WTC11 (cell line): ENCODE measurements around the gene CIP2A. TPM values are rescaled to one million over a fixed set of nuclear protein-coding genes. Genes with fewer than 3 reads are reported as not detected.

ENCODE experiments used
- ATAC-seq: fragments of 200-7000 bp; cut with Tn5 transposase; 2 replicates; pipeline ENCODE4 v1.10.0; 2021; ENCODE audit warnings: mild to moderate bottlenecking, moderate library complexity
- CTCF ChIA-PET: fragments of 300-600 bp; sonication (Branson Sonifier 250); formaldehyde crosslinking; loops from one replicate; lab custom pipeline; 2021; ENCODE audit warnings: antibody characterized with exemption; lab: Charles Lee
- POLR2A ChIA-PET: fragments of 350-600 bp; sonication (Branson Sonifier 250); formaldehyde crosslinking; loops from one replicate; lab custom pipeline; 2021; ENCODE audit warnings: antibody characterized with exemption; lab: Charles Lee
- DNase-seq: peaks from one replicate; pipeline ENCODE4 v3.0.0; 2021; ENCODE audit warnings: low spot score
- H3K27ac Mint-ChIP-seq: 2 replicates; pipeline ENCODE4 v1.8.0; 2021; ENCODE audit warnings: mixed read lengths
- H3K27me3 Mint-ChIP-seq: 2 replicates; pipeline ENCODE4 v1.8.0; 2021; ENCODE audit warnings: low read depth, mild to moderate bottlenecking, moderate library complexity, mixed read lengths
- H3K36me3 Mint-ChIP-seq: 2 replicates; pipeline ENCODE4 v1.8.0; 2021; ENCODE audit warnings: mixed read lengths
- H3K4me1 Mint-ChIP-seq: 2 replicates; pipeline ENCODE4 v1.8.0; 2022; ENCODE audit warnings: mixed read lengths
- H3K4me3 Mint-ChIP-seq: 2 replicates; pipeline ENCODE4 v1.8.0; 2021; ENCODE audit warnings: mild to moderate bottlenecking, moderate library complexity, mixed read lengths
- H3K9me3 Mint-ChIP-seq: 2 replicates; pipeline ENCODE4 v1.8.0; 2021; ENCODE audit warnings: mixed read lengths
- EMX1 ChIP-seq: fragments of 250-450 bp; sonication (Bioruptor Pico); IDR thresholded peaks from 2 replicates; pipeline ENCODE4 v1.8.0; 2021; ENCODE audit warnings: mild to moderate bottlenecking
- MAX ChIP-seq: sonication (generic); formaldehyde crosslinking; IDR thresholded peaks from 2 replicates; pipeline ENCODE4 v1.8.0; 2022; ENCODE audit warnings: mild to moderate bottlenecking, missing genetic modification reagents
- NFE2L1 ChIP-seq: sonication (generic); formaldehyde crosslinking; IDR thresholded peaks from 2 replicates; pipeline ENCODE4 v1.8.1; 2023; ENCODE audit warnings: missing genetic modification reagents
- NR1H2 ChIP-seq: sonication (generic); formaldehyde crosslinking; IDR thresholded peaks from 2 replicates; pipeline ENCODE4 v1.9.0; 2021; ENCODE audit warnings: mild to moderate bottlenecking, moderate library complexity, missing genetic modification reagents
- NR3C1 ChIP-seq: sonication (generic); formaldehyde crosslinking; conservative IDR thresholded peaks from 2 replicates; pipeline ENCODE4 v1.8.1; 2023; ENCODE audit warnings: low read depth, mild to moderate bottlenecking, missing genetic modification reagents
- OVOL2 ChIP-seq: fragments of 250-450 bp; sonication (Bioruptor Pico); IDR thresholded peaks from 2 replicates; pipeline ENCODE4 v1.9.0; 2021; ENCODE audit warnings: mild to moderate bottlenecking, borderline replicate concordance
- PRDM15 ChIP-seq: sonication (generic); formaldehyde crosslinking; IDR thresholded peaks from 2 replicates; pipeline ENCODE4 v1.8.0; 2022; ENCODE audit warnings: missing genetic modification reagents
- TP53 ChIP-seq: sonication (generic); formaldehyde crosslinking; IDR thresholded peaks from 2 replicates; pipeline ENCODE4 v1.8.1; 2023; ENCODE audit warnings: mild to moderate bottlenecking, missing genetic modification reagents
- ZBTB21 ChIP-seq: sonication (generic); formaldehyde crosslinking; IDR thresholded peaks from 2 replicates; pipeline ENCODE4 v1.8.1; 2023; ENCODE audit warnings: mild to moderate bottlenecking, missing genetic modification reagents, borderline replicate concordance
- ZMAT4 ChIP-seq: fragments of 250-450 bp; sonication (Bioruptor Pico); IDR thresholded peaks from 2 replicates; pipeline ENCODE4 v1.9.0; 2021; ENCODE audit warnings: mild to moderate bottlenecking
- ZNF121 ChIP-seq: sonication (generic); formaldehyde crosslinking; IDR thresholded peaks from 2 replicates; pipeline ENCODE4 v1.8.0; 2023; ENCODE audit warnings: missing genetic modification reagents
- ZNF138 ChIP-seq: sonication (generic); formaldehyde crosslinking; conservative IDR thresholded peaks from 2 replicates; pipeline ENCODE4 v1.8.1; 2022; ENCODE audit warnings: mild to moderate bottlenecking, moderate library complexity, missing genetic modification reagents
- ZNF263 ChIP-seq: sonication (generic); formaldehyde crosslinking; IDR thresholded peaks from 2 replicates; pipeline ENCODE4 v1.8.1; 2022; ENCODE audit warnings: low read depth, mild to moderate bottlenecking, moderate library complexity, missing genetic modification reagents
- ZNF281 ChIP-seq: sonication (generic); formaldehyde crosslinking; IDR thresholded peaks from 2 replicates; pipeline ENCODE4 v1.8.0; 2023; ENCODE audit warnings: mild to moderate bottlenecking, missing genetic modification reagents
- ZNF416 ChIP-seq: fragments of 250-450 bp; sonication (Bioruptor Pico); IDR thresholded peaks from 2 replicates; pipeline ENCODE4 v1.9.0; 2021; ENCODE audit warnings: mild to moderate bottlenecking, inconsistent platforms
- ZNF425 ChIP-seq: fragments of 250-450 bp; sonication (Bioruptor Pico); conservative IDR thresholded peaks from 2 replicates; pipeline ENCODE4 v1.9.0; 2021; ENCODE audit warnings: mild to moderate bottlenecking
- ZNF532 ChIP-seq: fragments of 250-450 bp; sonication (Bioruptor Pico); IDR thresholded peaks from 2 replicates; pipeline ENCODE4 v1.9.0; 2021; ENCODE audit warnings: mild to moderate bottlenecking, borderline replicate concordance
- total RNA-seq: library from RNA; stranded (reverse); gene quantifications from 3 replicates; pipeline ENCODE4 v1.2.3, GENCODE V29; 2021

Gene CIP2A
- total RNA-seq, 1 experiment from 2014 or later = 32.8 TPM

GRCh38 chr3:108511490-108511889, 77.7 kb downstream of the CIP2A start:
- H3K9me3 Mint-ChIP-seq = no peaks in the 10 kb centered on the region
- no peak for ATAC-seq

GRCh38 chr3:108511055-108511454, 78.2 kb downstream of the CIP2A start:
- ATAC-seq (no peak), DNase-seq (no peak)
- H3K27me3 Mint-ChIP-seq = no peaks in the 10 kb centered on the region
- ChIA-PET POLR2A (no interaction called here), CTCF (no interaction called here)
- no peaks in the 10 kb centered on the region for H3K36me3 Mint-ChIP-seq
- no peak overlapping the region for H3K27ac Mint-ChIP-seq
- no peak overlapping the region for H3K4me3 Mint-ChIP-seq
- no peak for TF ChIP-seq ZNF138 (CRISPR knock-in tag)
- no peak for TF ChIP-seq EMX1
- no peak for TF ChIP-seq NFE2L1 (CRISPR knock-in tag)
- no peak for TF ChIP-seq PRDM15 (CRISPR knock-in tag)
- no peak for TF ChIP-seq NR1H2
- no peak for TF ChIP-seq MAX
- no peak for TF ChIP-seq OVOL2 (CRISPR knock-in tag)
- TF ChIP-seq ZMAT4 (CRISPR knock-in tag) = no peak
- no peak for TF ChIP-seq ZNF425 (CRISPR knock-in tag)
- TF ChIP-seq ZNF416 = no peak
- TF ChIP-seq NR3C1 (CRISPR knock-in tag) = no peak
- no peak for TF ChIP-seq ZBTB21 (CRISPR knock-in tag)
- no peak for TF ChIP-seq ZNF263 (CRISPR knock-in tag)
- no peaks in the 10 kb centered on the region for H3K9me3 Mint-ChIP-seq
- H3K4me1 Mint-ChIP-seq = peaks cover 7% of the 10 kb centered on the region

More at GRCh38 chr3:108511490-108511889, 77.7 kb downstream of the CIP2A start:
- Mint-ChIP-seq H3K27ac (no peak overlapping the region), H3K27me3 (no peaks in the 10 kb centered on the region), H3K36me3 (no peaks in the 10 kb centered on the region), H3K4me3 (no peak overlapping the region), H3K4me1 (peaks cover 7% of the 10 kb centered on the region)
- CTCF ChIA-PET = no interaction called here
- DNase-seq = no peak
- no peak for TF ChIP-seq ZNF121
- POLR2A ChIA-PET = no interaction called here

GRCh38 chr3:108510496-108510895, 78.7 kb downstream of the CIP2A start, which contains the start of gene MYH15:
MYH15 (minus strand) TSS chr3:108510596; CDS start chr3:108510530, 66 bp downstream.
- ATAC-seq (no peak), DNase-seq (no peak)
- Mint-ChIP-seq H3K9me3 (no peaks in the 10 kb centered on the region), H3K27me3 (no peaks in the 10 kb centered on the region), H3K4me3 (no peak within 1 kb of the TSS)
- no peak for TF ChIP-seq TP53 (CRISPR knock-in tag)
- TF ChIP-seq ZNF263 (CRISPR knock-in tag) = no peak
- no peak for TF ChIP-seq ZNF281 (CRISPR knock-in tag)
- no peak for TF ChIP-seq ZNF532 (CRISPR knock-in tag)
- TF ChIP-seq, all 79 proteins: peak for 0
- Mint-ChIP-seq H3K27ac (no peak within 1 kb of the TSS), H3K4me1 (peaks cover 7% of the 10 kb centered on the region), H3K36me3 (no peaks in the 10 kb centered on the region)
- POLR2A ChIA-PET = no interaction called here
- CTCF ChIA-PET = no interaction called here
